Effector CD4-positive, alpha-beta T cell (primary cell): ENCODE results near the gene WNT7B.

Experiments
- DNase-seq: peaks from one replicate; pipeline ENCODE4 v3.0.0-alpha.2; 2020

Gene WNT7B

DNA sequence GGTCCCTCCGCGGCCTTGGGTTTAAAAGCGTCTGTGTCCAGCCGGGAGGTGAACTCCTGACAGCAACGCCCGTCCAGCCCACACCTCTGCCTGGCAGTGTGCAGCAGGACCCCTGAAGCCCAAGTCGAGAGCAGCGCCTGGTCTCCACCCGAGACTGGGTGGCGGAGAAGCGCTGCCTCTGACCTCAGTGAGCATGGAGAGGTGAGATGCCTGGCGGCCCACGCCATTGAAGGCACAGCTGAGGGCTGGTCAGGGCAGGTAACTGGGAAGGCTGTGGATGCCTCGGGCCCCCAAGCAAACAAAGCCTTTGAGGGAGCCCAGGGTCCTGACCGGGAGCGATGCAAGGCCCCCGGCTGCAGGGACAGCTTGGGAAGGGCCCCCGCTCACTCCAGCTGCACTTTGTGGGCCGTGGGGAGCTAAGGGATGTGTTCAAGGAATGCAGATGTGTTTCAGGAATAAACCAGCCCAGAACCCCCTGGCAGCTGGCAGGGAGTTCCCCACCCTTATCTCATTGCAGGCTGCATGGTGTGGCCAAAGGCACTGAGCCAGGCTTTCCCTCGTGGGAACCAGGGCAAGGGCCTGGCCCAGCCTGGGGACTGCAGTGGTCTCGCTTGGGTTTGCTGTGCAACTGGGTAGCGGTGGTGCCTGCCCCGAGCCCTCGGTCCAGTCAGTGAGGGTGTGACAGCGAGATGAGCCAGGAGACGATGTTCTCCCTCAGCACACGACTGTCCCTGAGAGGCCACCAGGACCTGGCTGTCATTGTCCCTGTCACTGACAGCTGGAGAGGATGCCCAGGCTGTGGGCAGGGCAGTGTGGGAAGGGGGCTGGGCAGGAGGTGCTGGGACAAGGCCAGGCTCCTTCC lies 92.5 kb downstream of the WNT7B start:
- DNase-seq = no peak

DNA sequence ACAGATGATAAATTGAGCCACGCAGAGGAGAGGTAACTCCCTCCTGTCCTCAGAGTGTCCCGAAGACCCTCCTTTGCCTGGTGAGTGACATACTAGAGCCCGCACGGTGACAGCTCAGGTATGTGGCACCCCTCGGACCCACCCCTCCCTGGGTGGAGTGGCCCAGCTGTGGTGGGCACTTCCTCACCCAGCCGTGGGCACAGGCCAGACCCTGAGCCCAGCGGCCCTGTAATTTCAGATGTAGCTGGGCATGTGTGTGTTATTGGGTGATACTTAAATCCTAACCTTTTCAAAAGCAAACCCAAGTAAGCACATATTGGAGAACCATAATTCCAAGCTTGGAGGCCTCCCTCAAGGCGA lies 93.2 kb downstream of the WNT7B start:
- no peak for DNase-seq

DNA sequence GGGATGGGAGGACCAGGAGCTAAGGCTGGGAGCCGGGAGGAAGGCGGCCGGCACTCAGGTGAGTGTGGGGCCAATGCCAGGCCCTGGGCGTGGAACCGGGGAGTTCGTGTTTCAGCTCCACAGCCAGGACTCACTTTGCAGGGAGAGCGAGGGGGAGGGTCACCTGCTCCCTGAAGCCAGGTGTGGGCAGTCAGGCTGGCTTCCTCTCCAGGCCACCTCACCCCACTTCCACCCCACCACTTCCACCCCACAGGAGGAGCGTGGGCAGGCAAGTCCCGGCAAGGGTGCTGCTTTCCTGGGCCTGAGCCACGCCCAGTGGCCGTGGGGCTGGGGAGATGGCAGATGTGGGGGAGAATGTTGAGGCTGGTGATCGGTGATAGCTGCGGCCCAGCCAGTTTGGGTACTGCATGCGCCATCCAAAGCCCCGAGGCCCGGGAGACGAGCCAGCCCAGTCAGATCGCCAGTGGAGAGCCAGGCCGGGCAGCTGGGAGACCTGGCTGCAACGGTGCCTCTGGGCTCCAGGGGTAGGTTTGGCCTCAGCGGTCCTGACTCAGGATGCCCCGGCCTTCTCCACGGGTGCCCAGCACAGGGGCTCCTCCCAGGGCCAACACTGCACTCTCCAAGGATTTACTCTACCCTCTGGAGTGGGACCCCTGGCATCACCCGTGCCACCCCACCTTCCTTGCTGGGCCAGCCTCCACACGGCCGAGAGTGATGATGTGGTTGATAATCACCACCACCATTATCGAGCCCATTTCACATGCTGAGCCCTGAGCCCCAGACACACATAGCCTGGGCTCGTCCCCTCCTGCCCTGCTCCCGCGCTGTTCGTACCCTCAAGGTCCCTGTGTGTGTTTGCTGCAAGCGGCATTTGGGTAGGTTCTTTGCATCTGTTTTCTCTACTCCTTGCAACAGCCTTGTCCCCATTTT lies 93.8 kb downstream of the WNT7B start:
- DNase-seq = no peak

DNA sequence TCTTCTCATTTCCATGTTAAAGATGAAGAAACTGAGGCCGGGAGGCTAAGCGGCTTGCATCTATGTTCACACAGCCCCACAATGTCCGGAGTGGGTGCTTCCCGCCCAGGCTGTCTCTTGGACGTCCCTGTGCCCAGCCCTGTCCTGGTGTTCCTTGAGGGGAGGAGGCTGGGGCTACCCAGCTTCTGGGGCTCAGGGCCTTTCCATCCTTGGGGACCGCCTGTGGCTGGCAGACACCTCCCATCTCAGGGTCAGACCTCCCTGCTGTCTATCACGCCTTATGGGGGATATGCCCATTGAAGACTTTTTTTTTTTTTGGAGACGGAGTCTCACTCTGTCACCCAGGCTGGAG lies 95.5 kb downstream of the WNT7B start:
- DNase-seq = no peak

DNA sequence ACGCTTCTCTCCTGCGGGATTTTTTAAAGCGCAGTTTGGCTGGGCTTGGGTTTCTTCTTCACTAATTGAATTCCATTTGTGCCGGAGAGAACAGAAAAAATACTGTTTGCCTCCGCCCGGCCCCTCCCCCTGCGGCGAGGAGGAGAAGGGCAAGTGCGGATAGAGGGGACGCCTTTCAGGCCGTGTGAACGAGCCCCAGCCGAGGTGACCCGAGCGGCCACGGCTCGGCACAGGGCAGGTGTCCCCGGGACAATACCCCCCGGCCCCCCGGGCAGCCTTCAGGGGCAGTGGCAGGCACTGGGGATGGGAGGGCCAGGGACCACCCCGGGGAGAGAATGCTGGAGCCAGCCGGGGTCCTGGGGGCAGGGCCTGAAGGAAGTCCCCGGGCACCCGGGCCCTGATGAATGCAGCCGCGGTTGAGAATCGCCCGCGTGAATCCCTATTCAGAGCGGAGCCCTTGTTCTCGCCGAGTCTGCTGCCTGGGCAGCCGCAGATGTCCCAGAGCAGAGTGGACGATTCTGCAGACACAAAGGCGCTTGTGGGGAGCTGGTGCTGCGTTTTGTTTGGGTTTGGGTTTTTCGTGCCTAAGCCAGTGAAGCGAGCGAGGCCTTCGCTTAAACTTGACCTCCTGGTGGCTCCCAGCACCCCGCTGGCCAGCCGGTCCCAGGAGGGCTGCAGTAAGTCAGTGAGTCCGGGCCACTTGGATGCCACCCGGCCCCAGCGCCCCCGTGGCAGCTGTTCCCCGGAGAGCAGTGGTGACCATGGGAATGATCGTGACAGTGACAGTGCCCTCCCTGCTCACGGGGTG lies 96.0 kb downstream of the WNT7B start:
- DNase-seq = no peak

DNA sequence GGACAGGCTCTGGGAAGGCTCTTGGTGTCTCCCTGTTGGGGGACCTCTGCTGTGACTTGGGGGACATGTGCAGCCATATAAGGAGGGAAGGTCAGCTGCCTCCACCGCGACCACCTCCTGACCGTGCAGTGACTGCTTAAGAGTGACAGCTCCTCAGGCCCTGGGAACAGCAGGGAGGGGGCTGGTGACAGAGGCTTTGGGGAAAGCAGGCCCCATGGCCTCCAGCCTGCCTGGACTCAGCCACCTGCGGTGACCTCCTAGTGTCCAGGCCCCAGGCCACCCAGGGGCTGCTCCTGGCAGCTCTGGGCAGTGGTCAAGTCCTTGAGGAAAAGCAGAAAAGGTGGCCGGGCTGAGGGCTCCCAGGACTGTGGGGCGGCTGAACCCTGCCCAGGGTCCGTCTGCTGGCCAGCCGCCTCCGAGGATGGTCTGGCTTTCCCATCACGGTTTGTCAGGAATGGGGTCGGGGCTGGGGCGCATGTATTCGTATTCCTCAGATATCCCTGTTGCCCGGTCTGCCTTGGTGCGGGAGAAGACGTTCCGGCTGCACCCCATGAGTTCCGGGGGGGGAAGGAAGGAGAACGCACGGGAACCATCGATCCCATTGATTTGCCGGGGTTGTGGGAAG lies 96.8 kb downstream of the WNT7B start:
- no peak for DNase-seq

DNA sequence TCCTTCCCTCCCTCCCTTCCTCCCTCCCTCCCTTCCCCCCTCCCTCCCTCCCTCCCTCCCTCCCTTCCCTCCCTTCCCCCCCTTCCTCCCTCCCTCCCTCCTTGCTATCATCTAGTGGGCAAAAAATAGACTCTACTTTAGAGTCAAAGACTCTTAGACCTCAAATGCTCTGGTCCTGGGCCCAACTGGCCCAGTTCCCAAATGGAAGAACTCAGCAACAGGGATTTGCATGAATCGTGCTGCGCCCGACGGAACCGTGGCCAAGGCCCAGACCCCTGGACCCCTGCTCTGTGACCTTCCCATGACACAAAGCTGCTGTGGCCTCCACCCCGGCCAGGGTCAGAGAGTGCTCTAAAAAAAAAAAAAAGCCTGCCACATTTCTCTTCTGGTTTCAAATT lies 97.4 kb downstream of the WNT7B start:
- no peak for DNase-seq

DNA sequence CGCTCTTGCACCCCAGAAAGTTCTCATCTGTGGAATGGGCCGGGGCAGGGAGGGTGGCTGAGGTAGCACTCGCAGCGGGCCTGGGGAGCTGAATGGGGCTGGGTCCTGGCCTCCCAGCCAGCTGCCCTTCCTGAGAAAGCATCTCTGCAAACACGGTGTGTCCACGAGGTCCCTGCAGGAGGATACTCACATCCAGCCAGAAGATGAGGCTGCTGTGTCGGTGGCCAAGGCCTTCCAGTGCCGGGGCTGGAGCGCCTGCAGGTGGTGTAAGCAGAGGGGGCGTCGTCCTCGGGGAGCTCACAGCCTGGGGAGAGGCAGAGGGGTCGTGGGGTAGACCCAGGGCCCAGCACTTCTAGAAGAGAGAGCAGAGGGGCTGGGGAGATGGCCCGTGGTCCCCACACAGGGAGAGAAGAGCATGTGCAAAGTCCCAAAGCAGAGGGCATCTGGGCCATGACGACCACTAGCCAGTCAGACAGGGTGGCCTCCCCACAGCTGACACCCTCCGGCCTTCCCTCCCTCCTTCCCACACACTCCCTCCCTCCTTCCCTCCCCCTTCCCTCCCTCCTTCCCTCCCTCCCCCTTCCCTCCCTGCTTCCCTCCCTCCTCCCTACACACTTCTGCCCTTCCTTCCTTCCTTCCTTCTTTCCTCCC lies 97.9 kb downstream of the WNT7B start:
- DNase-seq = no peak

DNA sequence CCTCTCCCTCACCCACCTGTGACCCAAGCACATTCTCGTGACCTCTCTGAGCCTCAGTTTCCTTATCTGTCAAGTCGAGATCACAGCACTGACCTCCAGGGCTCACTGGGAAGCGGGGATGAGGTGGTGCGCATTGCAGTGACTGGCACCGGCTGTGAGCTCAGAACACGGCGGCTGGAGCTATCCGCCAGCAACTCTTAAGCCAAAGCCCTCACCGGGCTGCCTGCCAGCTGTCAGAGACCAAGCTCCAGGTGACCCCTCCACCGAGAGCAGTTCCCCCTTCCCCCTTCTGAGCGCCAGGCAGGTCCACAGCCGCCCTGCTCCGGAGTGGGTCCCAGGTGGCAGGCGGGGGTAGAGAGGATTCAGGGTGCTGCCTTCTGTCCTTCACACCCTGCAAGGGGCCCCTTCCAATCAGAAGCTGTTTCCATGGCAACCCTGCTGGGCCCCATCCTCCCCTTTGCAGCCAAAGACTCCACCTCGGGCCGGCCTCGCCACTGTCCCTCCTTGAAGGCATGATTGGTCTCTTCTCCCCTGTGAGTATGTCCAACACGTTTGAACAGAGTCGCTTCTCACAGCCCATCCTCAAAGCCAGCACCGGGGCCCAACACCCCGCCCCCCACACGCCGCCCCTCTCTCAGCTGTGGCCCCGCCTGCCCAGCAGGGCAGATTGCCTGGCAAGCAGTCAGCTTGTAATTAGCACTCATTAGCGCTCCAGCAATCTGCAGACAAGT lies 98.7 kb downstream of the WNT7B start:
- no peak for DNase-seq

DNA sequence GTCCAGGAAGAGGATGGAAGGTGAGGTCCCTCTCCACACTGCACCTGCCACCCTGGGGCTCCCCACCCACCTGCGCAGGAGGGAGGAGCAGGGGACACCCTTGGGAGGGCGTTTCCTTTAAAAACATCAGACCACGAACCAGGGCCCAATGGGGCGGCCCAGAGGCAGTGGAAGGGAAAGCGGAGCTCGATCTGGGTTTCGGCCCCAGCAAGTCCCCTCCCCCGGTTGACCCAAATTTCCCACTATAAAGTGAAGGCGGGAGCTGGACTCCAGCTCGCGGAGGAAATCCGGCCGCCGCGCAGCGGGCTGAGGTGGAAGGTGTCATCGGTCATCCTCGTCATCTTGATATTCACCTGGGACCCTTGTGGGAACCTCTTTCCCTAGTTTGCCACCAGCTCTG lies 99.3 kb downstream of the WNT7B start:
- DNase-seq = no peak

DNA sequence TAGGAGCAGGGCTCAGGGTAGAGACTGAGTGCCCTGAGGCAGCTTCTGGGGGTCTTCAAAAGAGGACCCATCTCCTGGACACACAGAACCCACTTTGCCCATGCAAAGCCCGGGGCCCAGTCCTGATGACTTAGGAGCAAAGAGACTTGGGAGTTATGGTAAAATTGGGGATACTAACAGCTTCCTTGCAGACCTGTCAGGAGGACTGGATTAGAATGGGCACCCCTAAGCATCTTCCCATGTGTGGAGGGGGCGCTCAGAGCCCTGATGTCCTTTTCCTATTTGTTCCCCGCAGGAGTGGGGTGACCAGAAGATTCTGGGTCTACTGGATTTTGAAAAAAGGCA lies 100.0 kb downstream of the WNT7B start:
- no peak for DNase-seq

DNA sequence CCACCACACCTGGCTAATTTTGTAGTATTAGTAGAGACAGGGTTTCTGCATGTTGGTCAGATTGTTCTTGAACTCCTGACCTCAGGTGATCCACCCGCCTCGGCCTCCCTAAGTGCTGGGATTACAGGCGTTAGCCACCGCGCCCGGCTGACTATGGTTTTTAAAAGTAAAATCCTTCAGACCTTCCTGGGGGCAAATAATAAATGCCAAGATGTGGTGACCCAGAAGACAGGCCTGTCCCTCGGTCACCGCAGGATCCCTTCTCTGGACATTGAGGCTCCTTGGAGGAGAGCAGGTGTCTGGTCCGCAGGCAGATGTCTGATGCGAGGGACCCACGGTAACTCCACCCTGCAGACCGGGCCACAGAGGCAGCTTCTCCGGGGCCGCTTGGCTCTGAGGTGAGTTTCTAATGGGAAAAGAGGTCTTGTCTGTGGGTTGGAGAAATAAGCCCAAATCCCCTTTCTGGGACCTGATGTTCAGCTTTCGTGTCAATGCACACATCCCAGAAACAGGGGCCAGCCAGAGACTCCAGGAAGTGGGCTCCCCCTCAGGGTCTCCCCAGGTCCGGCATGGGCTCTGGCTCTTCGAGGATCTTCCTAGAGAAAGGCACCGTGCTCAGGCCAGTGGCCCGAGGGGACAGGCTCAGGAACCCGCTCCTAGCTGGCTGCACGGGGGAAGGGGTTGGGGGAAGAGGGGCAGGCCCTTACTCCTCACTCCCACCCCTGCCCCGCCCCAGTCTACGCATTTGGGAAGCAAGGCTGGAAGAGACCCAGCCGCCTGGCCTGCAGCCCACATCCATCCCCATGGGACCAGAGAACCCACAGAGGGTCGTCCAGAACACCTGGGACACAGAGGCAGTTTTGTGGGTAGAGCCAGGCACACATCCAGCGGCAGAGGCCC lies 100.6 kb downstream of the WNT7B start:
- no peak for DNase-seq

DNA sequence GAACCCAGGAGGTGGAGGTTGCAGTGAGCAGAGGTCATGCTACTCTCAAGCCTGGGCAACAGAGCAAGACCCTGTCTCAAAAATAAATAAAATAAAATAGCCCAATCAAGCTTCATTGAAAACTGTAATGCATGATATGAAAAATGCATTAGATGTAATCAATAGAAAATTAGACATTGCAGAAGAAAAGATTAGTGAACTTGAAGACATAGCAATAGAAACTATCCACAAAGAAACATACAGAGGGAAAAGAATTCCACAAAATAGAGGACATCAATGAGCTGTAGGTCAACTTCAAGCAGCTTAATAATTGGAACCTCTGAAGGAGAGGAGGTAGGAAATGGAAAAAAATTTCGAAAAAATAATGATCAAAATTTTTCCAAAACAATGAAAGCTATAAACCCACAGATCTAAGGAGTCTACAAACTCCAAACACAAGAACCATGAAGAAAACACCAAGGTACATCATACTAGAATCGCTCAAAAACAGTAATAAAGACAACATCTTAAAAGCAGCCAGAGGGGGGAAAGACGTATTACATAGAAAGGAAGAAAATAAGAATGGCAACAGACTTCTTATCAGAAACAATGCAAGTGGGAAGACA lies 104.2 kb downstream of the WNT7B start:
- DNase-seq = no peak

DNA sequence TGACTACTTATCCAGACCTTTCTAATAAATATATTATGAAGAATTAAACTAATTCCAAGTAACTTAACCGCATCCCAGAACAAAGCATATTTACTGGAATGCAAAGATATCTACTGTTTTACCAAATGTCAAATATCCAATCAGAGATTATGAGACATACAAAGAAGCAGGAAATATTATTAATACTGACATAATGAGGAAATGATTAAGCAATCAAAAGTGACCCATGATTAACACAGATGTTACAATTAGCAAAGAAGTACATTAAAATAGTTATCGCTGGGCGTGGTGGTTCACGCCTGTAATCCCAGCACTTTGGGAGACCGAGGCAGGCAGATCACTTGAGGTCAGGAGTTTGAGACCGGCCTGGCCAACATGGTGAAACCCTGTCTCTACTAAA lies 105.2 kb downstream of the WNT7B start:
- no peak for DNase-seq
